H9 (cell line): ENCODE measurements around the gene ADRM1. TPM values are rescaled to one million over a fixed set of nuclear protein-coding genes. Genes with fewer than 3 reads are reported as not detected.

Experiments used
- DNase-seq: peaks from one replicate; pipeline ENCODE4 v3.0.0-alpha.2; 2017
- H2AFZ ChIP-seq: one replicate; pipeline ENCODE4 v1.6.1; 2013; ENCODE audit warnings: mild to moderate bottlenecking, low read length, control low read depth, moderate library complexity
- H2AK5ac ChIP-seq: 2 replicates; pipeline ENCODE4 v1.6.1; 2013; ENCODE audit warnings: low read length, control low read depth, mixed read lengths; ENCODE audit not compliant: insufficient read length
- H2BK120ac ChIP-seq: one replicate; pipeline ENCODE4 v1.6.1; 2013; ENCODE audit warnings: low read depth, mild to moderate bottlenecking, low read length, control low read depth, inconsistent platforms; ENCODE audit not compliant: poor library complexity, severe bottlenecking
- H2BK12ac ChIP-seq: 2 replicates; pipeline ENCODE4 v1.6.1; 2013; ENCODE audit warnings: low read length, control low read depth, mixed read lengths, low read depth; ENCODE audit not compliant: insufficient read length
- H2BK15ac ChIP-seq: 2 replicates; pipeline ENCODE4 v1.6.1; 2013; ENCODE audit warnings: low read depth, low read length, control low read depth
- H2BK20ac ChIP-seq: one replicate; pipeline ENCODE4 v1.6.1; 2013; ENCODE audit warnings: low read depth, mild to moderate bottlenecking, low read length, control low read depth, inconsistent platforms; ENCODE audit not compliant: poor library complexity, severe bottlenecking
- H2BK5ac ChIP-seq: 2 replicates; pipeline ENCODE4 v1.6.1; 2013; ENCODE audit warnings: low read length, control low read depth, mixed read lengths; ENCODE audit not compliant: insufficient read length
- H3K14ac ChIP-seq: 2 replicates; pipeline ENCODE4 v1.6.1; 2013; ENCODE audit warnings: low read length, control low read depth; ENCODE audit not compliant: insufficient read depth
- H3K18ac ChIP-seq: 2 replicates; pipeline ENCODE4 v1.6.1; 2013; ENCODE audit warnings: low read depth, mild to moderate bottlenecking, mixed read lengths, low read length, control low read depth; ENCODE audit not compliant: insufficient read length
- H3K23ac ChIP-seq: 2 replicates; pipeline ENCODE4 v1.6.1; 2013; ENCODE audit warnings: low read length, control low read depth, mixed read lengths, low read depth; ENCODE audit not compliant: insufficient read length
- H3K23me2 ChIP-seq: 2 replicates; pipeline ENCODE4 v1.6.1; 2013; ENCODE audit warnings: low read depth, mild to moderate bottlenecking, mixed read lengths, low read length, control low read depth; ENCODE audit not compliant: insufficient read length, poor library complexity, severe bottlenecking
- H3K27ac ChIP-seq: 2 replicates; pipeline ENCODE4 v1.5.1; 2013; ENCODE audit warnings: low read length, control low read depth, mixed read lengths, low read depth; ENCODE audit not compliant: insufficient read length
- H3K27me3 ChIP-seq: 2 replicates; pipeline ENCODE4 v1.6.1; 2013; ENCODE audit warnings: low read length, control low read depth, inconsistent platforms; ENCODE audit not compliant: insufficient read depth
- H3K4ac ChIP-seq: 2 replicates; pipeline ENCODE4 v1.6.1; 2013; ENCODE audit warnings: low read depth, mild to moderate bottlenecking, control low read depth, inconsistent platforms, low read length, moderate library complexity
- H3K4me1 ChIP-seq: 2 replicates; pipeline ENCODE4 v1.6.1; 2013; ENCODE audit warnings: low read length, control low read depth, inconsistent platforms; ENCODE audit not compliant: insufficient read depth
- H3K4me2 ChIP-seq: 2 replicates; pipeline ENCODE4 v1.6.1; 2013; ENCODE audit warnings: low read length, control low read depth, mixed read lengths; ENCODE audit not compliant: insufficient read length, insufficient read depth
- H3K56ac ChIP-seq: 2 replicates; pipeline ENCODE4 v1.6.1; 2013; ENCODE audit warnings: low read depth, mild to moderate bottlenecking, mixed read lengths, low read length, control low read depth; ENCODE audit not compliant: insufficient read length
- H3K79me1 ChIP-seq: 2 replicates; pipeline ENCODE4 v1.6.1; 2013; ENCODE audit warnings: low read depth, mild to moderate bottlenecking, moderate library complexity, low read length, control low read depth, inconsistent platforms; ENCODE audit not compliant: insufficient read depth, poor library complexity, severe bottlenecking
- H3K79me2 ChIP-seq: 2 replicates; pipeline ENCODE4 v1.6.1; 2013; ENCODE audit warnings: low read length, control low read depth, inconsistent platforms; ENCODE audit not compliant: insufficient read depth
- H3K9ac ChIP-seq: 2 replicates; pipeline ENCODE4 v1.6.1; 2013; ENCODE audit warnings: low read length, control low read depth, mixed read lengths; ENCODE audit not compliant: insufficient read length; ENCODE audit errors: extremely low read depth
- H3K9me3 ChIP-seq: one replicate; pipeline ENCODE4 v1.6.1; 2013; ENCODE audit warnings: low read depth, low read length, inconsistent platforms; ENCODE audit not compliant: control insufficient read depth
- H3T11ph ChIP-seq: one replicate; pipeline ENCODE4 v1.6.1; 2013; ENCODE audit warnings: mild to moderate bottlenecking, low read length, control low read depth, inconsistent platforms
- H4K20me1 ChIP-seq: one replicate; pipeline ENCODE4 v1.6.1; 2013; ENCODE audit not compliant: control insufficient read depth, insufficient read length, insufficient read depth
- H4K5ac ChIP-seq: 2 replicates; pipeline ENCODE4 v1.6.1; 2013; ENCODE audit warnings: low read depth, mild to moderate bottlenecking, mixed read lengths, low read length, control low read depth; ENCODE audit not compliant: insufficient read length
- H4K8ac ChIP-seq: replicated peaks from 2 replicates; pipeline ENCODE4 v1.6.1; 2013; ENCODE audit warnings: low read length, control low read depth, mixed read lengths, low read depth; ENCODE audit not compliant: insufficient read length
- H4K91ac ChIP-seq: 2 replicates; pipeline ENCODE4 v1.6.1; 2013; ENCODE audit warnings: low read depth, mild to moderate bottlenecking, moderate library complexity, mixed read lengths, low read length, control low read depth; ENCODE audit not compliant: insufficient read length
- H3K27ac Mint-ChIP-seq, 3 experiments: 2 replicates in 2 of 3; 3 replicates in 1 of 3; pipeline ENCODE4 v1.8.0; 2020 to 2021; ENCODE audit warnings: mixed read lengths in 3 of 3, mild to moderate bottlenecking in 1 of 3, moderate library complexity in 1 of 3
- H3K27me3 Mint-ChIP-seq: 2 replicates; pipeline ENCODE4 v1.8.0; 2021; ENCODE audit warnings: low read depth, mild to moderate bottlenecking, moderate library complexity, mixed read lengths
- H3K36me3 Mint-ChIP-seq, 3 experiments: 2 replicates in 2 of 3; 3 replicates in 1 of 3; pipeline ENCODE4 v1.8.0; 2020 to 2021; ENCODE audit warnings: low read depth in 3 of 3, mixed read lengths in 3 of 3; ENCODE audit not compliant: insufficient read depth in 1 of 3
- H3K4me1 Mint-ChIP-seq, 2 experiments: 2 replicates each; pipeline ENCODE4 v1.8.0; 2020; ENCODE audit warnings: mixed read lengths in 2 of 2
- H3K4me3 Mint-ChIP-seq, 2 experiments: 2 replicates in 1 of 2; 3 replicates in 1 of 2; pipeline ENCODE4 v1.8.0; 2020 to 2021; ENCODE audit warnings: mild to moderate bottlenecking in 2 of 2, mixed read lengths in 2 of 2, moderate library complexity in 1 of 2
- H3K9me3 Mint-ChIP-seq, 2 experiments: 2 replicates in 1 of 2; 3 replicates in 1 of 2; pipeline ENCODE4 v1.8.0; 2020; ENCODE audit warnings: mild to moderate bottlenecking in 2 of 2, mixed read lengths in 2 of 2, moderate library complexity in 1 of 2
- CTCF ChIP-seq: fragments of 200-600 bp; sonication (generic); conservative IDR thresholded peaks from 3 replicates; pipeline ENCODE4 v1.8.0; 2021; ENCODE audit warnings: antibody characterized with exemption, mild to moderate bottlenecking
- WGBS: extraction: QIAGEN DNeasy Blood & Tissue Kit; methylation state at CpG from one replicate; pipeline ENCODE4 v1.1.7; 2013; ENCODE audit warnings: missing lambda C conversion rate, low lambda C conversion rate, mixed read lengths; ENCODE audit not compliant: insufficient read length; ENCODE audit errors: extremely low coverage; 5-methylcytosine and 5-hydroxymethylcytosine counted together
- total RNA-seq: library from RNA; stranded (reverse); gene quantifications from 2 replicates; pipeline ENCODE4 v1.2.1, GENCODE V29; 2021

ADRM1 gene
- total RNA-seq, 1 experiment from 2014 or later = 153 TPM

GRCh38 chr20:62325172-62325905 lies 22.5 kb downstream of the ADRM1 start:
- no CpG with 5 or more reads among the region's 14 CpGs for WGBS
- Mint-ChIP-seq H3K36me3 (peaks cover 29 to 83% (median 70%) of the 10 kb centered on the region in 3 experiments; a peak in 6 of 7 replicates), H3K27ac (peak overlapping the region in 1 of 3 experiments; percentile 37; a peak in 1 of 7 replicates), H3K27me3 (no peaks in the 10 kb centered on the region; the same call in none of the 2 replicates), H3K4me1 (peaks cover 2 to 3% of the 10 kb centered on the region in 2 experiments; a peak in 2 of 4 replicates), H3K9me3 (no peaks in the 10 kb centered on the region; a peak in 3 of 5 replicates), H3K4me3 (no peak overlapping the region)
- DNase-seq = no peak
- Histone ChIP-seq H3K4ac (no peak overlapping the region), H3T11ph (no peak overlapping the region), H4K91ac (no peak overlapping the region), H2BK15ac (no peak overlapping the region), H3K9ac (no peak overlapping the region), H2BK5ac (no peak overlapping the region), H3K23ac (no peak overlapping the region), H3K18ac (no peak overlapping the region), H3K27me3 (no peaks in the 10 kb centered on the region), H4K20me1 (no peaks in the 10 kb centered on the region), H2BK120ac (no peak overlapping the region), H2BK20ac (no peak overlapping the region), H3K14ac (no peak overlapping the region), H3K4me1 (no peaks in the 10 kb centered on the region), H2AFZ (no peak overlapping the region), H4K5ac (no peak overlapping the region), H3K27ac (no peak overlapping the region), H3K56ac (no peak overlapping the region), H2AK5ac (no peak overlapping the region), H3K9me3 (no peaks in the 10 kb centered on the region), H3K79me2 (no peaks in the 10 kb centered on the region), H4K8ac (no peak overlapping the region), H3K23me2 (no peaks in the 10 kb centered on the region), H3K79me1 (no peaks in the 10 kb centered on the region), H3K4me2 (no peak overlapping the region), H2BK12ac (no peak overlapping the region)
- no peak for TF ChIP-seq CTCF
